Neural progenitor cell (in vitro differentiated cells): Measurements from ENCODE around the gene KCNMB2. TPM values are rescaled to one million over a fixed set of nuclear protein-coding genes. Genes with fewer than 3 reads are reported as not detected.

Source experiments
- DNase-seq: peaks from one replicate; pipeline ENCODE4 v3.0.0-alpha.2; 2016; ENCODE audit warnings: low spot score
- H2AFZ ChIP-seq: fragments of 200-600 bp; sonication (generic); replicated peaks from 2 replicates; pipeline ENCODE4 v1.6.1; 2016; ENCODE audit warnings: antibody characterized with exemption
- H3F3A ChIP-seq: fragments of 200-600 bp; sonication (generic); 2 replicates; pipeline ENCODE4 v1.6.1; 2016; ENCODE audit warnings: antibody characterized with exemption, low read depth
- H3K27ac ChIP-seq: fragments of 200-600 bp; sonication (generic); 2 replicates; pipeline ENCODE4 v1.5.1; 2016; ENCODE audit warnings: mild to moderate bottlenecking
- H3K27me3 ChIP-seq: fragments of 200-600 bp; sonication (generic); 2 replicates; pipeline ENCODE4 v1.6.1; 2016; ENCODE audit warnings: mild to moderate bottlenecking, moderate library complexity
- H3K36me3 ChIP-seq: fragments of 200-600 bp; sonication (generic); 2 replicates; pipeline ENCODE4 v1.5.1; 2016
- H3K4me1 ChIP-seq: fragments of 200-600 bp; sonication (generic); 2 replicates; pipeline ENCODE4 v1.6.1; 2016; ENCODE audit warnings: mixed run types
- H3K4me2 ChIP-seq: fragments of 200-600 bp; sonication (generic); 2 replicates; pipeline ENCODE4 v1.6.1; 2016
- H3K4me3 ChIP-seq: fragments of 200-600 bp; sonication (generic); 2 replicates; pipeline ENCODE4 v1.5.1; 2016
- H3K79me2 ChIP-seq: fragments of 200-600 bp; sonication (generic); 2 replicates; pipeline ENCODE4 v1.6.1; 2016; ENCODE audit warnings: low read depth
- H3K9ac ChIP-seq: fragments of 200-600 bp; sonication (generic); 2 replicates; pipeline ENCODE4 v1.6.1; 2016
- H3K9me3 ChIP-seq: fragments of 200-600 bp; sonication (generic); 2 replicates; pipeline ENCODE4 v1.5.1; 2016; ENCODE audit warnings: low read depth
- H4K20me1 ChIP-seq: fragments of 200-600 bp; sonication (generic); 2 replicates; pipeline ENCODE4 v1.6.1; 2016; ENCODE audit warnings: low read depth
- H3K27ac Mint-ChIP-seq: 3 replicates; pipeline ENCODE4 v1.8.0; 2021; ENCODE audit warnings: mixed read lengths
- H3K27me3 Mint-ChIP-seq: 2 replicates; pipeline ENCODE4 v1.8.0; 2022; ENCODE audit warnings: low read depth, mild to moderate bottlenecking, inconsistent platforms, moderate library complexity, mixed read lengths; ENCODE audit not compliant: insufficient read depth
- H3K36me3 Mint-ChIP-seq: 3 replicates; pipeline ENCODE4 v1.8.0; 2021; ENCODE audit warnings: mixed read lengths
- H3K4me1 Mint-ChIP-seq: 3 replicates; pipeline ENCODE4 v1.8.0; 2021; ENCODE audit warnings: mixed read lengths
- H3K4me3 Mint-ChIP-seq: 3 replicates; pipeline ENCODE4 v1.8.0; 2021; ENCODE audit warnings: mild to moderate bottlenecking, moderate library complexity, mixed read lengths
- H3K9me3 Mint-ChIP-seq: 3 replicates; pipeline ENCODE4 v1.8.0; 2020; ENCODE audit warnings: mixed read lengths
- CTCF ChIP-seq: fragments of 200-600 bp; sonication (generic); IDR thresholded peaks from 2 replicates; pipeline ENCODE4 v1.5.1; 2017; ENCODE audit warnings: antibody characterized with exemption, mild to moderate bottlenecking
- EZH2 ChIP-seq: fragments of 200-600 bp; sonication (generic); IDR thresholded peaks from 2 replicates; pipeline ENCODE4 v1.6.1; 2017; ENCODE audit warnings: antibody characterized with exemption, mild to moderate bottlenecking, moderate library complexity
- EZH2phosphoT487 ChIP-seq: fragments of 200-600 bp; sonication (generic); IDR thresholded peaks from 2 replicates; pipeline ENCODE4 v1.6.1; 2017; ENCODE audit warnings: antibody characterized with exemption
- total RNA-seq: library from RNA; depleted of rRNA; stranded (reverse); fragments of >200 nt; gene quantifications from 2 replicates; pipeline ENCODE4 v1.2.3, GENCODE V29; 2015; ENCODE audit warnings: low replicate concordance

KCNMB2 gene
- total RNA-seq, 1 donor from 2014 or later, result not detected

- Histone ChIP-seq H3K4me3 (no peak overlapping the region), H3F3A (no peaks in the 10 kb centered on the region), H3K4me1 (no peaks in the 10 kb centered on the region), H2AFZ (no peak overlapping the region), H3K79me2 (no peaks in the 10 kb centered on the region), H4K20me1 (no peaks in the 10 kb centered on the region), H3K27ac (no peak overlapping the region), H3K9ac (no peak overlapping the region), H3K4me2 (no peak overlapping the region), H3K36me3 (no peaks in the 10 kb centered on the region), H3K9me3 (no peaks in the 10 kb centered on the region), H3K27me3 (no peaks in the 10 kb centered on the region)
- H3K4me3 Mint-ChIP-seq, result no peak overlapping the region
- DNase-seq, result no peak
- TF ChIP-seq EZH2phosphoT487 (no peak), EZH2 (no peak), CTCF (no peak)
- H3K4me1 Mint-ChIP-seq, result no peaks in the 10 kb centered on the region
- H3K27me3 Mint-ChIP-seq, result no peaks in the 10 kb centered on the region
- H3K27ac Mint-ChIP-seq, result no peak overlapping the region
- no peaks in the 10 kb centered on the region for H3K9me3 Mint-ChIP-seq
- no peaks in the 10 kb centered on the region for H3K36me3 Mint-ChIP-seq
Measured at GRCh38 chr3:178625053-178625600, 88.9 kb downstream of the KCNMB2 start.

GRCh38 chr3:178628037-178628436 lies 91.8 kb downstream of the KCNMB2 start:
- Mint-ChIP-seq H3K9me3 (no peaks in the 10 kb centered on the region), H3K36me3 (no peaks in the 10 kb centered on the region), H3K4me1 (no peaks in the 10 kb centered on the region), H3K27ac (no peak overlapping the region), H3K4me3 (no peak overlapping the region), H3K27me3 (no peaks in the 10 kb centered on the region)
- H3K36me3 ChIP-seq, result no peaks in the 10 kb centered on the region
- H2AFZ ChIP-seq, result no peak overlapping the region
- DNase-seq, result no peak
- H3F3A ChIP-seq, result no peaks in the 10 kb centered on the region
- H3K4me2 ChIP-seq, result no peak overlapping the region
- H3K4me1 ChIP-seq, result no peaks in the 10 kb centered on the region
- TF ChIP-seq CTCF (no peak), EZH2 (no peak), EZH2phosphoT487 (no peak)
- H3K27ac ChIP-seq, result no peak overlapping the region
- no peaks in the 10 kb centered on the region for H3K79me2 ChIP-seq
- H4K20me1 ChIP-seq, result no peaks in the 10 kb centered on the region
- H3K9ac ChIP-seq, result no peak overlapping the region
- H3K9me3 ChIP-seq, result no peaks in the 10 kb centered on the region
- no peaks in the 10 kb centered on the region for H3K27me3 ChIP-seq
- H3K4me3 ChIP-seq, result no peak overlapping the region

GRCh38 chr3:178629430-178630178 lies 93.4 kb downstream of the KCNMB2 start:
- H3K4me1 Mint-ChIP-seq, result no peaks in the 10 kb centered on the region
- no peak for TF ChIP-seq CTCF
- no peak for TF ChIP-seq EZH2
- no peak for TF ChIP-seq EZH2phosphoT487
- Histone ChIP-seq H4K20me1 (no peaks in the 10 kb centered on the region), H3F3A (no peaks in the 10 kb centered on the region), H3K9me3 (no peaks in the 10 kb centered on the region), H3K9ac (no peak overlapping the region), H3K4me2 (no peak overlapping the region), H3K79me2 (no peaks in the 10 kb centered on the region), H3K36me3 (no peaks in the 10 kb centered on the region), H3K27ac (no peak overlapping the region), H2AFZ (no peak overlapping the region), H3K27me3 (no peaks in the 10 kb centered on the region), H3K4me1 (no peaks in the 10 kb centered on the region), H3K4me3 (no peak overlapping the region)
- H3K9me3 Mint-ChIP-seq, result peaks cover 5% of the 10 kb centered on the region
- no peaks in the 10 kb centered on the region for H3K36me3 Mint-ChIP-seq
- no peak overlapping the region for H3K4me3 Mint-ChIP-seq
- DNase-seq, result no peak
- H3K27ac Mint-ChIP-seq, result no peak overlapping the region
- peaks cover 2% of the 10 kb centered on the region for H3K27me3 Mint-ChIP-seq
